HEK293 (cell line): ENCODE results near the gene KPTN.

Experiments
- CTCF ChIA-PET: fragments of 350-600 bp; formaldehyde crosslinking; extraction: SDS; loops from one replicate; lab custom pipeline; 2021; ENCODE audit warnings: antibody characterized with exemption; lab: Yijun Ruan, JAX
- POLR2A ChIA-PET: fragments of 300-600 bp; formaldehyde crosslinking; extraction: SDS; loops from one replicate; lab custom pipeline; 2020; ENCODE audit warnings: antibody characterized with exemption, inconsistent platforms; lab: Yijun Ruan, JAX
- H3K27ac ChIP-seq: fragments of 200-500 bp; sonication (Bioruptor generic); 2 replicates; pipeline ENCODE4 v1.5.1; 2014; ENCODE audit warnings: low read depth, low read length, control low read depth, inconsistent platforms; ENCODE audit errors: extremely low read depth
- H3K36me3 ChIP-seq, 2 experiments: fragments of 200-500 bp in 1 of 2; sonication (Bioruptor generic) in 1 of 2; 1 replicate in 1 of 2; 2 replicates in 1 of 2; pipeline ENCODE4 v1.5.1; 2014 to 2017; ENCODE audit warnings: inconsistent platforms in 2 of 2, low read length in 2 of 2; ENCODE audit not compliant: control insufficient read depth in 2 of 2, insufficient read depth in 1 of 2
- H3K4me1 ChIP-seq: fragments of 200-500 bp; sonication (Bioruptor generic); 2 replicates; pipeline ENCODE4 v1.5.1; 2014; ENCODE audit warnings: mild to moderate bottlenecking, low read length, inconsistent platforms; ENCODE audit not compliant: control insufficient read depth, insufficient read depth
- H3K4me3 ChIP-seq: 2 replicates; pipeline ENCODE4 v1.5.1; 2011; ENCODE audit warnings: low read depth, mild to moderate bottlenecking, control low read depth, low read length, moderate library complexity
- H3K9me3 ChIP-seq: fragments of 200-500 bp; sonication (Bioruptor generic); 2 replicates; pipeline ENCODE4 v1.5.1; 2014; ENCODE audit warnings: low read depth, low read length, inconsistent platforms; ENCODE audit not compliant: control insufficient read depth, insufficient read depth
- BCL11A ChIP-seq: fragments of 450-650 bp; formaldehyde crosslinking; IDR thresholded peaks from 2 replicates; pipeline ENCODE4 v1.5.1; 2016; ENCODE audit warnings: low read depth, missing biosample characterization, missing genetic modification characterization
- KLF10 ChIP-seq: fragments of 450-650 bp; IDR thresholded peaks from 2 replicates; pipeline ENCODE4 v1.5.1; 2018; ENCODE audit warnings: missing biosample characterization, mild to moderate bottlenecking, missing genetic modification characterization
- ZBTB8A ChIP-seq: fragments of 450-650 bp; formaldehyde crosslinking; IDR thresholded peaks from 2 replicates; pipeline ENCODE4 v1.5.1; 2016; ENCODE audit warnings: missing biosample characterization, missing genetic modification characterization
- ZFHX2 ChIP-seq: fragments of 450-650 bp; formaldehyde crosslinking; conservative IDR thresholded peaks from 2 replicates; pipeline ENCODE4 v1.5.1; 2016; ENCODE audit warnings: missing biosample characterization, missing genetic modification characterization
- ZFP3 ChIP-seq: fragments of 450-650 bp; formaldehyde crosslinking; IDR thresholded peaks from 2 replicates; pipeline ENCODE4 v1.5.1; 2016; ENCODE audit warnings: low read depth, missing biosample characterization, missing genetic modification characterization
- ZNF132 ChIP-seq: fragments of 450-650 bp; formaldehyde crosslinking; IDR thresholded peaks from 2 replicates; pipeline ENCODE4 v1.5.1; 2017; ENCODE audit warnings: missing biosample characterization, missing genetic modification characterization, borderline replicate concordance
- ZNF16 ChIP-seq: fragments of 450-650 bp; formaldehyde crosslinking; IDR thresholded peaks from 2 replicates; pipeline ENCODE4 v1.5.1; 2016; ENCODE audit warnings: low read depth, missing biosample characterization, missing genetic modification characterization
- ZNF174 ChIP-seq: fragments of 450-650 bp; formaldehyde crosslinking; IDR thresholded peaks from 2 replicates; pipeline ENCODE4 v1.5.0; 2017; ENCODE audit warnings: missing biosample characterization, mild to moderate bottlenecking, missing genetic modification characterization
- ZNF19 ChIP-seq: fragments of 450-650 bp; formaldehyde crosslinking; IDR thresholded peaks from 2 replicates; pipeline ENCODE4; 2016; ENCODE audit warnings: missing biosample characterization, missing genetic modification characterization, low read depth
- ZNF266 ChIP-seq: fragments of 450-650 bp; formaldehyde crosslinking; IDR thresholded peaks from 2 replicates; pipeline ENCODE4 v1.5.1; 2016; ENCODE audit warnings: missing biosample characterization, missing genetic modification characterization, low read depth
- ZNF362 ChIP-seq: fragments of 450-650 bp; formaldehyde crosslinking; IDR thresholded peaks from 2 replicates; pipeline ENCODE4 v1.5.1; 2016; ENCODE audit warnings: missing biosample characterization, missing genetic modification characterization
- ZNF488 ChIP-seq: fragments of 450-650 bp; formaldehyde crosslinking; IDR thresholded peaks from 2 replicates; pipeline ENCODE4 v1.5.1; 2016; ENCODE audit warnings: missing biosample characterization, missing genetic modification characterization
- ZNF501 ChIP-seq: fragments of 450-650 bp; formaldehyde crosslinking; IDR thresholded peaks from 2 replicates; pipeline ENCODE4 v1.5.1; 2016; ENCODE audit warnings: missing biosample characterization, missing genetic modification characterization
- ZNF544 ChIP-seq: fragments of 450-650 bp; formaldehyde crosslinking; IDR thresholded peaks from 2 replicates; pipeline ENCODE4 v1.5.0; 2017; ENCODE audit warnings: missing biosample characterization, missing genetic modification characterization
- ZNF610 ChIP-seq: fragments of 450-650 bp; formaldehyde crosslinking; IDR thresholded peaks from 2 replicates; pipeline ENCODE4 v1.5.1; 2016; ENCODE audit warnings: missing biosample characterization, missing genetic modification characterization, borderline replicate concordance
- ZNF785 ChIP-seq: fragments of 450-650 bp; formaldehyde crosslinking; IDR thresholded peaks from 2 replicates; pipeline ENCODE4 v1.5.1; 2016; ENCODE audit warnings: missing biosample characterization, missing genetic modification characterization
- ZNF830 ChIP-seq: fragments of 450-650 bp; IDR thresholded peaks from 2 replicates; pipeline ENCODE4 v1.5.0; 2018; ENCODE audit warnings: missing biosample characterization, missing genetic modification characterization, low read depth, mild to moderate bottlenecking, moderate library complexity

KPTN gene

GRCh38 chr19:47494211-47494547, 10.2 kb upstream of the KPTN start:
- CTCF ChIA-PET = interaction anchor here (0.6 to 1.5 kb wide), 2 partner anchors 9 to 216 kb away, joined by 3 read pairs; no protein-coding TSS in a partner anchor
- TF ChIP-seq ZNF16 (tag by site-specific recombination) (no peak), ZNF830 (tag by site-specific recombination) (no peak), ZFHX2 (tag by site-specific recombination) (no peak), ZNF362 (no peak), ZFP3 (tag by site-specific recombination) (no peak), BCL11A (tag by site-specific recombination) (no peak), ZNF785 (tag by site-specific recombination) (no peak), ZNF544 (tag by site-specific recombination) (no peak)
- no peak overlapping the region for H3K4me3 ChIP-seq
- H3K4me1 ChIP-seq = no peaks in the 10 kb centered on the region
- no peak overlapping the region for H3K27ac ChIP-seq
- POLR2A ChIA-PET = interaction anchor here (0.7 to 2.6 kb wide), 3 partner anchors 10 to 160 kb away, joined by 4 to 10 read pairs (median 8); partner anchors contain the start of gene KPTN
- no peaks in the 10 kb centered on the region for H3K9me3 ChIP-seq
- H3K36me3 ChIP-seq = peaks cover 7 to 87% of the 10 kb centered on the region in 2 experiments; a peak in 2 of 3 replicates

- CTCF ChIA-PET = interaction anchor here (1.5 kb wide), 1 partner anchor 9 kb away, joined by 3 read pairs; no protein-coding TSS in a partner anchor
- H3K4me3 ChIP-seq = no peak overlapping the region
- POLR2A ChIA-PET = interaction anchor here (0.7 to 1.2 kb wide), 2 partner anchors 18 to 159 kb away, joined by 4 to 8 read pairs; no protein-coding TSS in a partner anchor
- no peaks in the 10 kb centered on the region for H3K9me3 ChIP-seq
- no peaks in the 10 kb centered on the region for H3K4me1 ChIP-seq
- peaks cover 7 to 86% of the 10 kb centered on the region in 2 experiments; a peak in 2 of 3 replicates for H3K36me3 ChIP-seq
- no peak for TF ChIP-seq ZNF132 (tag by site-specific recombination)
- TF ChIP-seq ZNF362 = no peak
- TF ChIP-seq KLF10 = no peak
- TF ChIP-seq ZNF501 = no peak
- TF ChIP-seq ZNF19 (tag by site-specific recombination) = no peak
- TF ChIP-seq ZNF488 (tag by site-specific recombination) = no peak
- TF ChIP-seq ZNF266 (tag by site-specific recombination) = no peak
- no peak for TF ChIP-seq ZNF610 (tag by site-specific recombination)
- no peak for TF ChIP-seq ZBTB8A (tag by site-specific recombination)
- TF ChIP-seq ZNF174 (tag by site-specific recombination) = no peak
- no peak overlapping the region for H3K27ac ChIP-seq
Measured at GRCh38 chr19:47493378-47494210, 9.6 kb upstream of the KPTN start.
